GM12801 (cell line): Measurements from ENCODE around the gene IL21R.

Experiments
- TF ChIP-seq, protein P1 (sequence below): IDR thresholded peaks from one replicate; pipeline ENCODE4 v1.5.1; 2011; ENCODE audit warnings: control low read depth; ENCODE audit not compliant: insufficient read length; ENCODE audit errors: extremely low read depth

The IL21R gene

DNA sequence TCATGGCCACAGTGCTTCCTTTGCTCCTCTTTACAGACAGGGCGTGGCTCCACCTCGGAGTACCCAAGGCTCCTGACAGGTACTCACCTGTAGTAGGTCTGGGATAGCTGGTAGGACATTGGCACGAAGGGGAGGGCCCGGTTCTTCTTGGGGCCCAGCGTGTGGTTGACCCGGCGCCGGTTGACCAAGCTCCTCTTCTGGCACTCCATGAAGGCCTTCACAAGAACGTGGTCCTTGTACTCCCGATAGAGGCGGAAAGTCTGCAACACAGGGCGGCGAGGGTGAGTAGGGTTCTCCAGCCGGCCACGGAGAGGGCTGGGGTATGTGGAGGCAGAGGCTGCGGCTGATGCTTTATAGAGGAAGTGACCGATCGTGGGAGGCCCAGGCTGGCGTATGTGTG is 69.7 kb downstream of the IL21R start:
- TF ChIP-seq, protein P1, sequence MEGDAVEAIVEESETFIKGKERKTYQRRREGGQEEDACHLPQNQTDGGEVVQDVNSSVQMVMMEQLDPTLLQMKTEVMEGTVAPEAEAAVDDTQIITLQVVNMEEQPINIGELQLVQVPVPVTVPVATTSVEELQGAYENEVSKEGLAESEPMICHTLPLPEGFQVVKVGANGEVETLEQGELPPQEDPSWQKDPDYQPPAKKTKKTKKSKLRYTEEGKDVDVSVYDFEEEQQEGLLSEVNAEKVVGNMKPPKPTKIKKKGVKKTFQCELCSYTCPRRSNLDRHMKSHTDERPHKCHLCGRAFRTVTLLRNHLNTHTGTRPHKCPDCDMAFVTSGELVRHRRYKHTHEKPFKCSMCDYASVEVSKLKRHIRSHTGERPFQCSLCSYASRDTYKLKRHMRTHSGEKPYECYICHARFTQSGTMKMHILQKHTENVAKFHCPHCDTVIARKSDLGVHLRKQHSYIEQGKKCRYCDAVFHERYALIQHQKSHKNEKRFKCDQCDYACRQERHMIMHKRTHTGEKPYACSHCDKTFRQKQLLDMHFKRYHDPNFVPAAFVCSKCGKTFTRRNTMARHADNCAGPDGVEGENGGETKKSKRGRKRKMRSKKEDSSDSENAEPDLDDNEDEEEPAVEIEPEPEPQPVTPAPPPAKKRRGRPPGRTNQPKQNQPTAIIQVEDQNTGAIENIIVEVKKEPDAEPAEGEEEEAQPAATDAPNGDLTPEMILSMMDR: no peak

DNA sequence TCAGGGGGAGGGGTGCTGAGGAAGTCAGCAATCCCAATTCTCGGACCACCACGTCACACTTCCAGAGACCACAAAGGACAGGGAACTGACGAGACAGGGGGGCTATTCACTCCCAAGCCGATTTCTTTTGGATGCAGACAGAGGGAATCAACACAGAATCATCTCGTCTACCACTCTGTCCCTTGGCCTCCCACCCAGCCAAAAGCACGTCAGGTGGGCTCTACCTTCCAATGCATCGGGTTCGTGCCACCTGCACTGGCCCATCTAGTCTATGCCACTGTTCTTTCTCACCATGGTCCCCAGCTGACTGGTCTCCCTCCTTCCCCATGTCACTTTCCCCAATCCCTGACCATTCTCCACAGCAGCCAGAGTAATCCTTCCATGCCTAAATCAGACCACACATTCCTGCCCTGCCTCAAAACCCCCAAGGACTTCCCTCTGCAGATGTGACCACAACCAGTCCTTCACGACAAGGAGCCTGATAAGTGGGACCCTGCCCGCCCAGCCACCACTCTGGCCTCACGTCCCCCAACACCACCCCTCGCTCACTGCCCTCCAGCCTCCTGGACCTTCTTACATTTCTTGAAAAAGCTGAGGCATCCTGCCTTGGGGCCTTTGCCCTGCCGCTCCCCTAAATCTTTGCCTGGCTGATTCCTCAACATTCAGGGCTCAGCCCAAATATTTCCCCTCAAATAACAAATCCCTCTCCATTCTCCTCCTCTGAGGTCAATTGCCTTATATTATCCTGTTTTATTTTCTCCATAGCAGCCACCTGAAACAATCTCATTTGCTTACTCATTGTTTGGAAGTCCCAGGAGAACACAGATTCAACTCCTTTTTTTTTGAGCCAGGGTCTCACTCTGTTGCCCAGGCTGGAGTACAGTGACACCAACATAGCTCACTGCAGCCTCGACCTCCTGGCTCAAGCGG is 70.4 kb downstream of the IL21R start:
- TF ChIP-seq, protein P1: no peak

GRCh38 chr16:27473101-27473900 is 71.3 kb downstream of the IL21R start:
- TF ChIP-seq, protein P1: no peak

GRCh38 chr16:27474041-27474440 is 72.1 kb downstream of the IL21R start:
- TF ChIP-seq, protein P1: no peak

DNA sequence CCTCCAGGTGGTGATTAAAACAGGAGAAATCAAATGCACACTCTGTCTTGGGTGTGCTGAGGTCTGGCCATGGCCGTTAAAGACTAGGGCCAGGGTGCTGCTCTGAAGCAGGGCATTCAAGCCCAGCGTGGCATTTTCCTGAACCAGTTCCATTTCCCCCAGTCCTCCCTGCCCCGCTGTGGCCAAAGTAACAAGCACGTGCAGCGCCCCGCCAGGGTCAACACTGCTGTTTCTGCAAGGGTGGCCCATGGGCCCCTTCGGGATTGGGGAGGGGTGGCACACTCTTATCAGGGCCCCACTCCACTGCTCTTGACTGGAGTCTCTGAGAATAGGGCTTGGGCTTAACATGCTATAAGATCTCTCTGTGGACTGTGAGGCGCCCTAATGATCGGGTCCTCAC is 72.9 kb downstream of the IL21R start:
- TF ChIP-seq, protein P1: no peak

DNA sequence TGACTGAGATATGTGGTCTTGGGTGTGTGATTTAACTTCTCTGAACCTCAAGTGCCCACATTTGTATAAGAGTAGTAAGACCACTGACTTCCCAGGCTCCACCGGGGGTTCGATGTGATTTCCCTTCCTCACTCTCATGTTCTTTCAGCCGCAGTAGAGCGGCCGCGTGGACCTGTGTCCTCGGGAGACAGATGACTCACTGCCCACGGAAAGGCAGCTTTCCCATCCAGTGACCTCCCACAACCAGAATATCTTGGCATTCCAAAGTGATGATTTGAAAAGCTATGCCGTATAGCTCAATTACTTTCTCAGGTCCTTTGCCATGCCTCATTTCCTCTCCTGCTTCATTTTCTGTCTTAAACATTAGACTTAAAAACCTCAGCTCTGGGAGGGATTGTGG is 73.6 kb downstream of the IL21R start:
- TF ChIP-seq, protein P1: no peak

DNA sequence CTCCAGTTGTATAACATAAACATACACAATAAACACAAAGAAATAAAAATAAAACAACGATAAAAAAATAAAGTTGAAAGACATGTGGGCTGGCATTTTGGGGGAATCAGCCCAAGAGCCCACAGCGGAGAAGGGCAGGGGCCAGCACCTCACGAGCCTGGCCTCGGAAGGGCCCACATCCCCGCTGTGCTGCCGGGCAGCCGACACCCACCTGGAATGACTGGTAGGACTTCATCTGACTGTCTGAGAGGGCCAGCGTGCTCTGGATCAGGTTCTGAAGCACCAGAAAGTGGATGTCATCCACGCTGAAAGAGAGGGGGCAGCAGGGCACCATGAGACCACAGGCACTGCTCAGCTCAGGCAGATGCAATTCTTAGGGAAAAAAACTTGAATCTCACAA is 74.3 kb downstream of the IL21R start:
- TF ChIP-seq, protein P1: no peak
